Right kidney (tissue), 1 donor: Measurements from ENCODE around the gene SAMD15.
A peak's percentile ranks its signal among the peaks of the same experiment; 100 is the strongest.
"Not testable (repeated sequence)": the region's sequence is repeated elsewhere in the genome, so short reads cannot be mapped to it uniquely, and the experiment has no call there.

ENCODE experiments used
- DNase-seq: peaks from one replicate; pipeline ENCODE4 v3.0.0-alpha.2; 2016

Gene SAMD15

GRCh38 chr14:77375973-77376770, 1.0 kb upstream of the SAMD15 start:
- DNase-seq: peak; percentile 47

- DNase-seq: no peak
These were observed 294 bp downstream of the SAMD15 start for GRCh38 chr14:77377502-77377844.

GRCh38 chr14:77378701-77379100, 1.5 kb downstream of the SAMD15 start:
- DNase-seq: no peak

GRCh38 chr14:77390188-77390587, 13.0 kb downstream of the SAMD15 start:
- DNase-seq: no peak

- DNase-seq: no peak
These were observed 23.0 kb downstream of the SAMD15 start for GRCh38 chr14:77400216-77400615.

GRCh38 chr14:77403768-77404167, 26.6 kb downstream of the SAMD15 start:
- no peak for DNase-seq

GRCh38 chr14:77406086-77406485, 28.9 kb downstream of the SAMD15 start:
- DNase-seq: no peak

GRCh38 chr14:77406718-77407117, 29.5 kb downstream of the SAMD15 start:
- DNase-seq: no peak

- DNase-seq: no peak
These were observed 30.0 kb downstream of the SAMD15 start for GRCh38 chr14:77407158-77407557.

- no peak for DNase-seq
These were observed 32.0 kb downstream of the SAMD15 start for GRCh38 chr14:77409131-77409533.

GRCh38 chr14:77415403-77416030, 38.3 kb downstream of the SAMD15 start:
- not testable (repeated sequence) for DNase-seq

- not testable (repeated sequence) for DNase-seq
These were observed 38.9 kb downstream of the SAMD15 start for GRCh38 chr14:77416098-77416497.

- DNase-seq: no peak
These were observed 39.7 kb downstream of the SAMD15 start for GRCh38 chr14:77416836-77417235.

GRCh38 chr14:77421201-77421600, 44.0 kb downstream of the SAMD15 start:
- DNase-seq: no peak

GRCh38 chr14:77423423-77423822, 46.2 kb downstream of the SAMD15 start, which contains the start of gene NOXRED1:
TSS of gene NOXRED1 (minus strand) at chr14:77423523. CDS start at chr14:77422889, 634 bp downstream.
- no peak for DNase-seq

- DNase-seq: no peak
These were observed 47.7 kb downstream of the SAMD15 start for GRCh38 chr14:77424862-77425261.

GRCh38 chr14:77426396-77426795, 49.2 kb downstream of the SAMD15 start:
- no peak for DNase-seq

- no peak for DNase-seq
These were observed 58.9 kb downstream of the SAMD15 start for GRCh38 chr14:77436042-77436441.

- DNase-seq: no peak
These were observed 61.4 kb downstream of the SAMD15 start for GRCh38 chr14:77438596-77438995.

- no peak for DNase-seq
These were observed 62.7 kb downstream of the SAMD15 start for GRCh38 chr14:77439861-77440260.
